OCI-LY7 (cell line): ENCODE results near the gene TLR5. TPM values are rescaled to one million over a fixed set of nuclear protein-coding genes. Genes with fewer than 3 reads are reported as not detected.
"Not testable (repeated sequence)": the region's sequence is repeated elsewhere in the genome, so short reads cannot be mapped to it uniquely, and the experiment has no call there.

Experiments
- BruUV-seq: library from RNA; stranded (reverse); fragments of 400-500 nt; replicated peaks from 2 replicates; lab custom pipeline; 2021; lab: Mats Ljungman, UMichigan
- CTCF ChIA-PET: fragments of 300-600 bp; sonication (Branson Sonifier 250); formaldehyde crosslinking; loops from one replicate; lab custom pipeline; 2022; ENCODE audit warnings: antibody characterized with exemption; ENCODE audit not compliant: unreplicated experiment; lab: Charles Lee
- POLR2A ChIA-PET: fragments of 300-600 bp; sonication (Branson Sonifier 250); formaldehyde crosslinking; loops from one replicate; lab custom pipeline; 2022; ENCODE audit warnings: antibody characterized with exemption; lab: Charles Lee
- DNase-seq: peaks from one replicate; pipeline ENCODE4 v3.0.0-alpha.2; 2015; ENCODE audit warnings: low spot score
- H2AFZ ChIP-seq: fragments of 200-600 bp; sonication (generic), shearing (Covaris generic); 2 replicates; pipeline ENCODE4 v1.6.1; 2014; ENCODE audit warnings: mild to moderate bottlenecking, antibody characterized with exemption, low read length, moderate library complexity
- H3K27ac ChIP-seq: fragments of 200-600 bp; sonication (generic); 2 replicates; pipeline ENCODE4 v1.5.1; 2014; ENCODE audit warnings: mixed run types, low read depth, mild to moderate bottlenecking, moderate library complexity, low read length, inconsistent platforms; ENCODE audit not compliant: poor library complexity, severe bottlenecking
- H3K36me3 ChIP-seq: fragments of 200-600 bp; sonication (generic); 2 replicates; pipeline ENCODE4 v1.6.1; 2014; ENCODE audit warnings: mild to moderate bottlenecking, antibody characterized with exemption, low read length, moderate library complexity, mixed read lengths; ENCODE audit not compliant: insufficient read depth
- H3K4me1 ChIP-seq: fragments of 200-600 bp; sonication (generic); 2 replicates; pipeline ENCODE4 v1.5.1; 2014; ENCODE audit warnings: mild to moderate bottlenecking, low read length; ENCODE audit not compliant: insufficient read depth, poor library complexity, severe bottlenecking
- H3K4me2 ChIP-seq: fragments of 200-600 bp; sonication (generic); 2 replicates; pipeline ENCODE4 v1.6.1; 2014; ENCODE audit warnings: mild to moderate bottlenecking, low read length
- H3K4me3 ChIP-seq: fragments of 200-600 bp; sonication (generic); 2 replicates; pipeline ENCODE4 v1.5.1; 2014; ENCODE audit warnings: mild to moderate bottlenecking, low read depth, low read length; ENCODE audit not compliant: poor library complexity, severe bottlenecking
- H3K79me2 ChIP-seq: fragments of 200-600 bp; sonication (generic); 2 replicates; pipeline ENCODE4 v1.6.1; 2016; ENCODE audit warnings: low read depth, mild to moderate bottlenecking, low read length, moderate library complexity, mixed read lengths; ENCODE audit not compliant: insufficient read depth
- H3K9me2 ChIP-seq: fragments of 200-600 bp; sonication (generic); 2 replicates; pipeline ENCODE4 v1.6.1; 2016; ENCODE audit warnings: mild to moderate bottlenecking, low read length, mixed read lengths; ENCODE audit not compliant: insufficient read depth
- H3K9me3 ChIP-seq: fragments of 200-600 bp; sonication (generic); 2 replicates; pipeline ENCODE4 v1.6.1; 2014; ENCODE audit warnings: mild to moderate bottlenecking, mixed run types, low read length, mixed read lengths
- H4K20me1 ChIP-seq: fragments of 200-600 bp; sonication (generic); 2 replicates; pipeline ENCODE4 v1.6.1; 2014; ENCODE audit warnings: mild to moderate bottlenecking, antibody characterized with exemption, low read length, moderate library complexity, mixed read lengths; ENCODE audit not compliant: insufficient read depth
- CTCF ChIP-seq: fragments of 200-600 bp; sonication (generic); conservative IDR thresholded peaks from 2 replicates; pipeline ENCODE4 v1.5.1; 2014; ENCODE audit warnings: mild to moderate bottlenecking, antibody characterized with exemption, low read length, moderate library complexity, mixed read lengths
- EZH2phosphoT487 ChIP-seq: fragments of 200-600 bp; sonication (generic); IDR thresholded peaks from 2 replicates; pipeline ENCODE4 v1.6.1; 2018; ENCODE audit warnings: low read depth, borderline replicate concordance, mild to moderate bottlenecking, mixed run types, antibody characterized with exemption, low read length, moderate library complexity, mixed read lengths
- intact Hi-C: fragments of 100-400 bp; cut with micrococcal nuclease; formaldehyde crosslinking; loops from one replicate; pipeline ENCODE4 v1.10.0; 2022; ENCODE audit not compliant: unreplicated experiment
- total RNA-seq, 2 experiments: library from RNA; depleted of rRNA in 1 of 2; stranded (reverse); fragments of >200 nt in 1 of 2; shearing (Covaris generic) in 1 of 2; gene quantifications; 2 replicates each; pipeline ENCODE4 v1.2.3, GENCODE V29; 2014 to 2022

TLR5 gene
- total RNA-seq, 2 experiments from 2014 or later, result not detected

GRCh38 chr1:223175633-223176032 is 32.6 kb upstream of the TLR5 start:
- BruUV-seq, result no TSS peak
- H3K4me1 ChIP-seq, result no peaks in the 10 kb centered on the region
- DNase-seq, result no peak
- no peak for TF ChIP-seq CTCF
- no peak for TF ChIP-seq EZH2phosphoT487
- intact Hi-C loops, result no loop called here
- no peaks in the 10 kb centered on the region for H3K36me3 ChIP-seq
- CTCF ChIA-PET, result no interaction called here
- no peak overlapping the region for H2AFZ ChIP-seq
- no peaks in the 10 kb centered on the region for H3K9me3 ChIP-seq
- H3K4me2 ChIP-seq, result no peak overlapping the region
- H3K27ac ChIP-seq, result no peak overlapping the region
- no peaks in the 10 kb centered on the region for H3K9me2 ChIP-seq
- H3K79me2 ChIP-seq, result no peaks in the 10 kb centered on the region
- H4K20me1 ChIP-seq, result no peaks in the 10 kb centered on the region
- POLR2A ChIA-PET, result no interaction called here
- no peak overlapping the region for H3K4me3 ChIP-seq

GRCh38 chr1:223175032-223175431 is 32.0 kb upstream of the TLR5 start:
- H3K4me3 ChIP-seq, result no peak overlapping the region
- no peak overlapping the region for H2AFZ ChIP-seq
- H4K20me1 ChIP-seq, result no peaks in the 10 kb centered on the region
- no peaks in the 10 kb centered on the region for H3K9me2 ChIP-seq
- POLR2A ChIA-PET, result interaction anchor here (0.6 kb wide), 1 partner anchor 573 kb away, joined by 3 read pairs; no protein-coding TSS in a partner anchor
- DNase-seq, result no peak
- CTCF ChIA-PET, result no interaction called here
- H3K4me1 ChIP-seq, result no peaks in the 10 kb centered on the region
- H3K27ac ChIP-seq, result no peak overlapping the region
- TF ChIP-seq CTCF (no peak), EZH2phosphoT487 (no peak)
- H3K79me2 ChIP-seq, result no peaks in the 10 kb centered on the region
- intact Hi-C loops, result no loop called here
- H3K36me3 ChIP-seq, result no peaks in the 10 kb centered on the region
- no peaks in the 10 kb centered on the region for H3K9me3 ChIP-seq
- no TSS peak for BruUV-seq
- H3K4me2 ChIP-seq, result no peak overlapping the region

- H3K36me3 ChIP-seq, H3K27ac ChIP-seq, H3K4me2 ChIP-seq, POLR2A ChIA-PET, intact Hi-C loops, DNase-seq, H3K4me3 ChIP-seq, H3K4me1 ChIP-seq, CTCF ChIA-PET, H4K20me1 ChIP-seq, H2AFZ ChIP-seq, H3K9me2 ChIP-seq, H3K9me3 ChIP-seq, BruUV-seq, H3K79me2 ChIP-seq: not testable (repeated sequence)
Observed at GRCh38 chr1:223169458-223169857, 26.4 kb upstream of the TLR5 start.
